GM19463 (cell line): ENCODE measurements around the gene DCLK1.
"Not testable (repeated sequence)": the region's sequence is repeated elsewhere in the genome, so short reads cannot be mapped to it uniquely, and the experiment has no call there.

Source experiments
- ATAC-seq: cut with Tn5 transposase; IDR thresholded peaks from one replicate; pipeline ENCODE4 v1.9.1; 2021; ENCODE audit warnings: mild to moderate bottlenecking, moderate library complexity; ENCODE audit not compliant: unreplicated experiment

Gene DCLK1

DNA sequence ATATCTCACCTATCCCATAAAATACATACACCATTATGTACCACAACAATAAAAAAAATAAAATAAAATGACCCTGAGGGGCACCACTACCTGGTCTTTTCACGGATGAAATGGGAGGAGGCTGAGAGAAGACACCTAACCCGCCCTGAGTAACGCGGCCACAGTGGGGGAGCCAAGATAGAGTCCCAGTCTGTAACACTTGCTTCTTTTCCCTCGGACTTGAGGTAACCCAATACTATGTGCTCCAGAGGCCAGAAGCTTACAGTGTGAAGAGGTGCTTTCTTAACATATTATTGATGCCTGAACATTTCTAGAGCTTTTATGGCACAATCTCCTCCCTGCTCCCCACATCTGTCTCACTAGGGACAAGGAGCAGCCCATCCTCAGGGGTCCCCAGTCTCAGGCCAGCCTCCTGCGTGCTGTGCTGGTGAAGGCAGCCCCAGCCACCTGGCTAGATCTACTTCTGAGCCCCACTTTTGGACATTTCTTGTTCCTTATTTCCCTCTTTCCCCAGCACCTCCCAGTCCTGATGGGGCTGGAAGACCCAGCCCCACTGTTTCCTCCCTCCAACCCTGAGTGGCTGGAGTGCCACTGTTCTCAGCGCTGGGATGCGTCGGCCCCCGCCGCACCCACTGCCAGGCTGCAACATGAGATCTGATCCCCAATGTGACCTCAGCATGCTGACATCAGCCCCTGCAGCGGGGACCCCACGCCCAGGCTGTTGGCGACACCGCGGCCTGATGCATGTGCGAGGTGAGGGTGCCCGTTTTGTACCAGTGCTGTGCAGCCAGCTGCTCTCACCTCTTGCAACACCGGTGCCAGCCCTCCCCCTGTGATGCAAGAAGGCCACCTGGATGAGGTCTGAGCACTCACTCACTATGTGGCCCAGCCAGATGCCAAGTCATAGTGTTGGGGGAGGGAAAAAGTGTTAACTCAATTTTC, 143.3 kb downstream of the DCLK1 start:
- no peak for ATAC-seq

DNA sequence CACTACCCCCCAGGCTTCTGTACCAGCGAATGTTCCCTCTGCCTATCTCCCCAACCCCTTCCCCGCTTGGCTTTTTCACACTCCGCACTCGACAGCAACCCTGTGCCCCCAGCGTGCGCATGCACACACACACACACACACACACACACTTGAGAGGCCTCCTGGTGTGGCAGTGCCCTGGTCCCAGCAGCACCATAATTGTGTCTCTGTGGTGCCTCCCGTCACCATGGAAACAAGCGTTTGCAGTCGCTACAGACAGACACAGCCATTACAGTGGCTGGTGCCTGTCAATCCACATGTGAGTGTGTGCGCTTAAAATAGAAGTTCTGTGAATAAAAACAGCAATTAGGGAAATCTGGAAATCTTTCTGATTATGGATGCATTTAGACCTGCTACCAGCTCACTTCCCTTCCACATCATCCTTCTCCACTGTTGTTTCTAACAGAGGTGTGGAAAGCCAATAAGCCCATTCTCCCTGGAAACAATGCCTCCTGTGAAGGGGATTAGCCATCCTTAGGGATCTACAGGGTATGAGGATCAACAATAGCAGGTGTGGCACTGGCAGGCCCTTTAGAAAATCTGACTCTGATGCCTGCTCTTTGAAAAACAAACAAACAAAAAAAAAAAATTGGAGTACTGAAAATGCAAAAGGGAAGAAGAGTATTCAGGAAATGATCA, 146.3 kb downstream of the DCLK1 start:
- no peak for ATAC-seq

- ATAC-seq = no peak
These were observed 146.9 kb downstream of the DCLK1 start for GRCh38 chr13:35984287-35984686.

DNA sequence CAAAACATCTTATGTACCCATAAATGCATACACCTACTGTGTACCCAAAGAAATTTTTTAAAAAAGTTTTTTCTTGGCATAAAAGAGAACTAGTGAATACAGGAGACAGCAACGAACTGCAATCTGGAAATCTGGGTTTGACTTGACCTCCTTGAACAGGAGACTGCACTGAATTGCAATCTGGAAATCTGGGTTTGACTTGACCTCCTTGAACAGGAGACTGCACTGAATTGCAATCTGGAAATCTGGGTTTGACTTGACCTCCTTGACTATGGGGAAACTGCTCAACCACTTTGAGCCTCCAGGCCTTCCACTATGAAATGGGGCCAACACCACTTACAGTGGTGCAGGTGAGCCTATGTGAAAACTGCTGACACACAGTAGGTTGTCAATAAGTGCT, 147.5 kb downstream of the DCLK1 start:
- ATAC-seq = not testable (repeated sequence)

GRCh38 chr13:35983206-35983605, 148.0 kb downstream of the DCLK1 start:
- ATAC-seq = no peak

DNA sequence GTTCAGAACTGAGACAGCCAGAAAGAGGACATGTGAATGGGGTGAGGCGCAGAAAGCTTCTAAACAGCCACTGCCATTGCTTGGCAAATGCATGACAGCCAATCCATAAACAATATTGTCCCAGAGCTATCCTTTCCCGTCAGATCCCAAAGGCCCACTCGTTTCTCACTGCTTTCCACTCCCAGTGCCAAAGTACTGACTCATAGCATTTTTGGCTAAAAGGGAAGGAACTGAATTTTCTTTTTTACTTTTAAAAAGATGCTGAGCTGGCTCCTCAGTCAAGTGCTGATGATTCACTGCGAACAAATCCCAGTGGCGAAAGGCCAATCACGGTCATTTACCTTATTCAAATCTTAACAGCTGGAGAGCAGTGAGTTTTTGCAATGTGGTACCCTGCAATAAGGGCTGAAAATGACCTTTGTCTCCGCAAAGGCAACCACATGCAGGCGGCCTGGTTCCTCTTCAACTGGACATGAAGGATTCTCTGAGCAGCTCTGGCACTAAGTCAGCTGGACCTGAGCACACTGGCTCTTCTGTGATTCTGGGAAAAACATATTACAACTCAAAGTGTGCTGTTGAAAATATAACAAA, 151.7 kb downstream of the DCLK1 start:
- no peak for ATAC-seq

GRCh38 chr13:35978607-35979316, 152.4 kb downstream of the DCLK1 start:
- no peak for ATAC-seq

DNA sequence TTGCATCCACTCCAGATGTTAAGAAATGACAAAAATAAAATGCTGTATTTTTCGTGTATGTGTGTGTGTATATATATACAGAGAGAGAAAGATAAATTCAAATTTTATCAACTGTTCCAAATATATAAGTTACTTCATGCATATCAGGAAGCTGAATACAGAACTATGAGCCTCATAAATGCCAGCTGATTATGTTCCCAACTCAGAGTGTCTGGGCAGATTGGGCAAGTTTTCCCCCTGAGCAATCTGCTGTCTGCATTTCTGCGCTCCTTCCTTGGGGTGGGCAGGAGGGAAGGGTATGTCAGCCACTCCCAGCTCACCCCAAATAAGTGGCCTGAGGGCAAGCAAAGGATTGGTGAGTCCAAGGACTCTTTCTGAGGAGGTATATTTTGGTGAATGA, 154.1 kb downstream of the DCLK1 start:
- no peak for ATAC-seq

DNA sequence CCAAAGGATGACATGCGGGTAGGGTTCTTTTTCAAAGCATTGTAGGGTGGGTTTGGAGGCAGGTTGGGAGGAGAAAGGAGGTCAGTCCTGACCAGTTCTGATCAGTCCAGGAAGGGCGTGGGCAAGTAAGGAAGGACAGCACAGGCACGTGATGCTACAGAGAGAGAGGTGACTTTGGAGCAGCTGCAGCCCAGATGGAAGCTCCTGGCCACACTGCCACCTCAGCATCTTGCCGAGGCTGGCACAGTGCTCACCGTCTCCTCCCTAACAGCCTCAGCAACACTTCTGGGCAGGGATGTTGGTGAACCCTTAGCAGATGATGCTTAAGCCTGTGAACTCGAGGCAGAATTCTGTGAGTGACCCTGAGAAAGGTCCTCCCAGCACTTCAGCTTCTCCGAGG, 155.1 kb downstream of the DCLK1 start:
- ATAC-seq = no peak

DNA sequence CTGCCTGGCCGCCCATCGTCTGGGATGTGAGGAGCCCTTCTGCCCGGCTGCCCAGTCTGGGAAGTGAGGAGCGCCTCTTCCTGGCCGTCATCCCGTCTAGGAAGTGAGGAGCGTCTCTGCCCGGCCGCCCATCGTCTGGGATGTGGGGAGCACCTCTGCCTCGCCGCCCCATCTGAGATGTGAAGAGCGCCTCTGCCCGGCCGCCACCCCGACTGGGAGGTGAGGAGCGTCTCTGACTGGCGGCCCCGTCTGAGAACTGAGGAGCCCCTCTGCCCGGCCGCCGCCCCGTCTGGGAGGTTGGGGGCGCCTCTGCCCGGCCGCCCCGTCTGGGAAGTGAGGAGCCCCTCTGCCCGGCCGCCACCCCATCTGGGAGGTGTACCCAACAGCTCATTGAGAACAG, 164.2 kb downstream of the DCLK1 start:
- not testable (repeated sequence) for ATAC-seq

DNA sequence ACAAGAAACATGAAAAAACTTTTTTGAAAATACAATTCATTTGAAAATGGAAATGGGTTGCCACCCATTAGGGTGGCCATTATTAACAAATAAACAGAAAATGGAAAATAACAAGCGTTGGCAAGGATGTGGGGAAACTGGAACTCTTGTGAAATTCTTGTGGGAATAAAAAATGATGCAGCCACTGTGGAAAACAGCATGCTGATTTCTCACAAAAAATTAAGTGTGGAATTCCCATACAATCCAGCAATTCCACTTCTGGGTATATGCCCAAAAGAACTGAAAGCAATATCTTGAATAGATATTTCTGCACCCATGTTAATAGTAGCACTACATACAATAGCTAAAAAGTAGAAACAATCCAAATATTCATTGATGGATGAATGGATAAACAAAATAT, 165.2 kb downstream of the DCLK1 start:
- no peak for ATAC-seq

DNA sequence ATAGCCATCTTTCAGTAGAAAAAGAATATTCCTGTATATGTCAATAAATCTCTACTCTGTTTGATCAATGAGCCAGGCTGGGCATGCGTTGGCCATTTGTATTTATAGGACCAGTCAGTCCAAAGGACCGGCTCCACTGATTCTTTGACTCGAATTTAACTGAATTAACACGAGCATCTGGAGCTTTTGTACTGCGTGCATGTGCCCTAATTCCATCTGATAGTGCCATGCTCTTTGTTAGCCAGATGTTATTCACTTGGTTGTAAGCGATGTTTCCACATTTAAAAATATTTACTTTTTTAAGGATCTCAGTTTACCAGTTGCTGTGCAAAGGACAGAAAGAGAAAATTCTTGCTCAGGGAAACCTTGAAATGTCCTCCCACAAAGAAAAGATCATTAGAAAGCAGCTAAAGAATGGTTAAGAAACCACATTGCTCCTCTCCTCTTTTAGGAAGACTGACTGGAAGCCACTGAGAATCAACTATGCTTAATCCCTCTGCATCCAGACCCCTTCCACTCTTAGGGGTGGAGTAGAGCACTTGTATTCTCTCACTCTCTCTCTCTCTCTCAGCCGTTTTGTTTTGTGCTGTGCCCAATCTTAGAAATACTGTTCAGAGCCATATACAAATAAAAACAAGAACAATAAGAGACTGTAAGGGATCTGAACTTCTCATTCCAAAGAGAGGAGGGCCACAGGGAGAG, 165.8 kb downstream of the DCLK1 start:
- no peak for ATAC-seq

GRCh38 chr13:35964863-35965180, 166.4 kb downstream of the DCLK1 start:
- no peak for ATAC-seq

DNA sequence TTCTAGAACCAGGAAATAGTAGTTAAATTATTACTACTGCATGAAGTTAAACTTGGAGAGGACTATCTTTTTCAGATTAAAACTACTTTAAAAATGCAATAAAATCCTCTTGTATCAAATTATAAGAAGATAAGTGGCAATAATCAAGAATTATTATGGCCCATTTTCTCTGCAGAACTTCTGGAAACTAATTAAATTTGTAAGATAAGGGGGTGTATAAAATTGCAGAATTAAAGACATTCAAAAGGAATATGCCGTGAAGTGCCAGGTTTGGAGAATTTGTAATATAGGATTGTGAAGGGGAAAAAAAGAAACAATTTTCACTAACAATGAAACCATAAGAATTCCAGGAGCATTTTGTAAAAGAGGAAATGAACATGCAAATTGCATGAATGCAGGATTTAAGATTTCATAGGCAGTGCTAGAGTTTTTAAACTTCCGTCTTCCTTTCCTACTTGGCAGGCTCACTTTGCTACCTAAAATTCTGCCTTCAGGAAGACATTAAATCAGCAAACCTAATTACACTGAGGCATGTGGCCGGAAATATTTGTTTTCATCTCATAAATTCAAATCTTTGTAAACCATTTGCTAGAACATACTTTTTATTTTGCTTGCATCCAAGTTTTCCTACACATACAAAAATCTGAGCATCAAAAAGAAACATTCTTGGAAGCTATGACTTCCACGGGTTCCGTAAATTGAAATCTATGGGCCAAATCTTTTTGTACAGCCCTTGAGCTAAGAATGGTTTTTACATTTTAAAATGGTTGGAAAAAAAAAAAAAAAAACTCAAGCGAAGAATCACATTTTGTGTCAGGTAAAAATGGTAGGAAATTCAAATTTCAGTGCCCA, 166.9 kb downstream of the DCLK1 start:
- ATAC-seq = no peak

GRCh38 chr13:35961461-35962220, 169.5 kb downstream of the DCLK1 start:
- no peak for ATAC-seq

DNA sequence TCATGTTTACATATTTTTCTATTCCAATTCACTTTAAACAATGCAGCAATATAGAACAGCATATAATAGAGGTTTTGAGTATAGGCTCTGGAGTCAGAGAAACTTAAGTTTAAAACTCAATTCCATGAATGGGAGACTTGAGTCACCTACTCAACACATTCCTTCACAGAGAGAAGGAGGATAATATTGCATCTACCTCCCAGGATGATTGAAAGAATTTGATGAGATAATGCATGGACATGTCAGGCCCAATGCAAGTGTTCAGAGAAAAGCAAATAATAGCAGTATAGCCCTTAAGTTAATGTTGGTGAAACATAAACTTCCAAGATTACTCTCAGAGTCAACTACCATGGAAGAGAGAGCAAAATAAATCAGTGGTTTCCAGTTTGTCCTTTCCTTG, 170.2 kb downstream of the DCLK1 start:
- ATAC-seq = no peak

GRCh38 chr13:35957996-35958395, 173.2 kb downstream of the DCLK1 start:
- ATAC-seq = no peak

DNA sequence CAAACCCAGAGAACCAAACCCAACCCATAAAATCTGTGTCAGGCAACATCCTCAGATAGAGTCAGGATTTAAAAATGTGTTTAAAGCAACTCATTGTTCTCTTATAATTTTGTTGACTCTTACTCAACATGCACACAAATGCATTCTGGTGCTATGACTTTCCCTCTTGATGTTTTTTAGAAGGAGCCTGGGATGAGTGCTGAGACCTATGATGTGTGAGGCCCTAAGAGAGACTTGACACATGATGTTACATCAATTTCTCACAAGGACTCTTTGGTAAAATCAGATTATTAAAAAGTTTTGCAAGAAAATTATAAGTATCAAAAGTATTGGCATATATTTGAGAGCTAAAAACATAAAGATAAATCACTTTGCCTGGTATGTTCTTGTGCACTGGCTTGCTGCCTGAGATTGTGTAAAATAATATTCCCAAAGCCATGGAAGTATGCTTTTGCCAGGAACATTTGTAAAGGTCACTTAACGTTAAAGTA, 173.9 kb downstream of the DCLK1 start:
- no peak for ATAC-seq

DNA sequence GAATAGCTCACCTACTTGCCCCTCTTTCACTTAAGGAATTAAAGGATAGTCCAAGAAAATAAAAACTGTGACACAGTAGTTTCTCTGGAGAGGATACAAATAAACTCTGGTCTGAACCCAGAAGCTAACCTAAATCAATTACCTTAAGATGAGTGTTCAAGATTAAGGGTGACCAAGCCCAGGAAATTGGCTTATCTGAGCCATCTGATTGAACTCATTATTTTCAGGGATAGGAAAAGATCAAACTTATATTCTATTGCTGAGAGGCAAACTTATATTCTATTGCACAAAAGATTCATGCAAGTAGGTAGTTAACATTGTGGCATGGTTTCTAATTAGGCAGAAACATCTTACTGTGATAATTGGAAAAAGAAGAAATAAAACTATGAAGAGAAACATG, 175.1 kb downstream of the DCLK1 start:
- ATAC-seq = no peak
